ENCODE measurements around the gene FAM53B. TPM values are rescaled to one million over a fixed set of nuclear protein-coding genes. Genes with fewer than 3 reads are reported as not detected.

Gene FAM53B
- total and polyA plus RNA-seq, 12 donors: 11.6 to 42.9 (median 29.1) TPM

GRCh38 chr10:124756156-124756903 lies 12.2 kb upstream of the FAM53B start:
- H3K27ac ChIP-seq: peak overlapping the region in 7 of 10 donors; percentile 5 to 66 (median 35)
- intact Hi-C loops (cut with DNase I): loop anchor here in 1 of 10 donors (10.0 kb wide), 1 partner anchor 58 kb away; no protein-coding TSS in a partner anchor

GRCh38 chr10:124755581-124755980 lies 11.4 kb upstream of the FAM53B start:
- H3K4me1 ChIP-seq: peaks cover 0 to 41% (median 29%) of the 10 kb centered on the region in 9 donors
- intact Hi-C loops (cut with DNase I): loop anchor here in 1 of 10 donors (10.0 kb wide), 1 partner anchor 59 kb away; no protein-coding TSS in a partner anchor
- DNase-seq: no peak
- WGBS, 2 donors: 57 to 59% methylated on average over 2 of the region's 2 CpGs
- peaks cover 0 to 67% (median 10%) of the 10 kb centered on the region in 9 donors for H3K36me3 ChIP-seq
- no peak for TF ChIP-seq CTCF (IDR thresholded peaks at IDR 0.05)
- H3K9me3 ChIP-seq: no peaks in the 10 kb centered on the region
- ATAC-seq: peak in 4 of 8 donors; percentile 50 to 74 (median 53)
- no peaks in the 10 kb centered on the region for H3K27me3 ChIP-seq
- H3K4me3 ChIP-seq: no peak overlapping the region
- H3K27ac ChIP-seq: peak overlapping the region in 6 of 10 donors; percentile 5 to 66 (median 40)

More at GRCh38 chr10:124756156-124756903, 12.2 kb upstream of the FAM53B start:
- WGBS, 2 donors: 75 to 77% methylated on average over 5 of the region's 5 CpGs
- Histone ChIP-seq H3K4me1 (peaks cover 0 to 44% (median 29%) of the 10 kb centered on the region in 9 donors), H3K9me3 (no peaks in the 10 kb centered on the region), H3K27me3 (no peaks in the 10 kb centered on the region), H3K36me3 (peaks cover 0 to 69% (median 12%) of the 10 kb centered on the region in 9 donors), H3K4me3 (no peak overlapping the region)
- TF ChIP-seq CTCF (IDR thresholded peaks at IDR 0.05): no peak
- ATAC-seq: no peak
- no peak for DNase-seq

- no peak for TF ChIP-seq CTCF (IDR thresholded peaks at IDR 0.05)
- no peak for DNase-seq
- 92 to 93% methylated on average over 5 of the region's 5 CpGs for WGBS, 2 donors
- H3K36me3 ChIP-seq: peaks cover 0 to 65% (median 1%) of the 10 kb centered on the region in 9 donors
- ATAC-seq: no peak
- H3K4me3 ChIP-seq: no peak overlapping the region
- no peaks in the 10 kb centered on the region for H3K9me3 ChIP-seq
- peaks cover 0 to 38% (median 29%) of the 10 kb centered on the region in 9 donors for H3K4me1 ChIP-seq
- no peak overlapping the region for H3K27ac ChIP-seq
- intact Hi-C loops (cut with DNase I): loop anchor here in 1 of 10 donors (10.0 kb wide), 1 partner anchor 61 kb away; no protein-coding TSS in a partner anchor
- no peaks in the 10 kb centered on the region for H3K27me3 ChIP-seq
Observed at GRCh38 chr10:124754227-124754626, 10.0 kb upstream of the FAM53B start.

- no peak for TF ChIP-seq CTCF (IDR thresholded peaks at IDR 0.05)
- H3K4me1 ChIP-seq: peaks cover 0 to 14% (median 13%) of the 10 kb centered on the region in 9 donors
- WGBS, 2 donors: 81 to 87% methylated on average over 4 of the region's 4 CpGs
- DNase-seq (no peak), ATAC-seq (no peak)
- peaks cover 0 to 47% (median 0%) of the 10 kb centered on the region in 9 donors for H3K36me3 ChIP-seq
- no peaks in the 10 kb centered on the region for H3K27me3 ChIP-seq
- H3K9me3 ChIP-seq: no peaks in the 10 kb centered on the region
- H3K4me3 ChIP-seq: no peak overlapping the region
- no peak overlapping the region for H3K27ac ChIP-seq
- intact Hi-C loops (cut with DNase I): loop anchor here in 6 of 10 donors (2.0 to 10.0 kb wide), 4 partner anchors 207 to 334 kb away; partner anchors contain the start of gene OAT (in 2 of the 6)
Observed at GRCh38 chr10:124748953-124749645, 4.9 kb upstream of the FAM53B start.
